Stimulated activated CD8-positive, alpha-beta memory T cell treated with anti-CD3 and anti-CD28 coated beads, Interleukin-15, amount 100 ng/mL, for 24 hours (primary cell): ENCODE results near the gene CALHM1.
"Not testable (repeated sequence)": the region's sequence is repeated elsewhere in the genome, so short reads cannot be mapped to it uniquely, and the experiment has no call there.

Experiments used
- DNase-seq: peaks from one replicate; pipeline ENCODE4 v3.0.0-alpha.2; 2020; ENCODE audit warnings: low read depth

CALHM1 gene, protein sequence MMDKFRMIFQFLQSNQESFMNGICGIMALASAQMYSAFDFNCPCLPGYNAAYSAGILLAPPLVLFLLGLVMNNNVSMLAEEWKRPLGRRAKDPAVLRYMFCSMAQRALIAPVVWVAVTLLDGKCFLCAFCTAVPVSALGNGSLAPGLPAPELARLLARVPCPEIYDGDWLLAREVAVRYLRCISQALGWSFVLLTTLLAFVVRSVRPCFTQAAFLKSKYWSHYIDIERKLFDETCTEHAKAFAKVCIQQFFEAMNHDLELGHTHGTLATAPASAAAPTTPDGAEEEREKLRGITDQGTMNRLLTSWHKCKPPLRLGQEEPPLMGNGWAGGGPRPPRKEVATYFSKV

DNA sequence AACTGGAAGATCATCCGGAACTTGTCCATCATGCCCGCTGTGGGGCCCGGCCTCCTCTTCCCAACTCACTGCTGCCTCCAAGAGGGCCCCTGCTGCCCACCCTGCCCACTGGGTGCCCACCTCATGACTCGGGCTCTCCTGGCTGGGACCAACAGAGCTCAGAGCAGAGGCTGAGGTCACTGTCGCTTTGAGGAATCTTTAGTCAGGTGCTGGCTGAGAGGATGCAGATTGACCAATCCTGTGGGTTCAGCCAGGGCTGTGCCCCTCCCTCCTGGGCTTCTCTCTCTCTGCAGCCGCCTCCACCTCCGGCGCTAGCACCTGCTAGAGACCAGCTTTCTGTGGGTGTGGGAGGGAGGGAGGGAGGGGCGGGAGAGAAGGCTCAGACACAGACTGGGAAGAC is at the start of gene CALHM1:
TSS of gene CALHM1 (minus strand) at position 181 of the 400 bp plus-strand sequence. CDS start at position 32, 149 bp downstream.
- no peak for DNase-seq

DNA sequence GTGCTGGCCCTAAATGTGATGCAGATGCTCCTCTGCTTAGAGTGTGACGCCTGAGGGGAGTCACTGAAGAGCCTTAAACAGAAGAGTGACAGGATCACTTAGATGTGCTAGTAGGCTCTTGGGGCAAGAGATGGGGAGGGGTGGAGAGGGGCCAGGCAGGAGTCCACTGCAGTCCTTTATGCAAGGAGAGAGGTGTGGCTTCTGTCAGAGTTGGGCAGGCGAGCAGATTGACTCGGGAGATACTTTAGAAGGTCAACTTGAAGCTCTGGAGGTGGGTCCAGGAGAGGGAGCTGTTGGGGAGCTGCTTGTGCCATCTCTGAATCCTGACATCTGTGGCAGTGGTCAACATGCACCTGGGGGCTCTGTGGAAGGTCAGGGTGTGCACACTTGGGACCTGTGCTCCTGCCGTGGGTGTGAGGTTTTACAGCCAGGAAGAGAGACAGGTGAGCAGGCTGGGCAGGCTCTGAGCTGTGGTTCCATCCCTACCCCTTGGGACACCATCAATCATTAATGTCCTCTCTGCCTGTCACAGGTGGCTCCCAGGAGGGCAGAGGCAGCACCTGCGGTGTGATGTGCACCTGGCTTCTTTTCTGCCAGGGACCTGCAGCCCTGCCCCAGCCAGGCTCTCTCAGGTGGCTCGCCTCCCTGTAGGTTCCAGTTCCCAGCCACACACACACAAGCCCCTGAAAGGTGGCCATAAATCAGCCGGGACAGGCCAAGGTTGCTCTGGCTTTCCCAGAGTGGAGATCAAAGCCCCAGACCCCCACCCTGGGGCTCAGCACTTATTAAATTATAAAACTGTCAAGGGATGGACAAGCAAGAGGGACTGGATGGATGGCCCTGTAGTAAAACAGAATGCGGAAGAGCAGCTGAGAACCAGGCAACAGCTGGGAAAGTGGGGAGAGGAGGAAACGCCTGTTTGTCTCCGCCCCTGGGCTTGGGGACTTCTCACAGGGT is 48.8 kb upstream of the CALHM1 start:
- no peak for DNase-seq

DNA sequence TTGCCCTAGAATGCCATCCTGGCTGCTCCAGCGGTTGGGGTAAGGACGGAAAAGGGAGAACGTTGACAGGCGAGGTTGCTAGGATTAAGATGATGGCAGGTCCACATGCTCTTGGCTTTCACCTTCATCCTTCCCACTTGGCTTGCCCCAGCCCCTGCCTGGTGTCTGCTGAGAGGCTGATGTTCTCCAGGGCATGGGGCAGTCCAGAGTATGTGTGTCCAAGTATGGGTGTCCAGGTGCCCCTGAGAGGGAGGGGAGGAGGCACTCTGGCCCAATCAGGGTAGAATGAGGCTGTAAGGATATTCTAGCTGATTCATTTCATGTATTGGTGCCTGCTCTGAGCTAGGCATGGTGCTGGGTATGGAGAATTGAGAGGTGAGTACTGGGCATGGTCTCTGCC is 47.4 kb upstream of the CALHM1 start:
- no peak for DNase-seq

DNA sequence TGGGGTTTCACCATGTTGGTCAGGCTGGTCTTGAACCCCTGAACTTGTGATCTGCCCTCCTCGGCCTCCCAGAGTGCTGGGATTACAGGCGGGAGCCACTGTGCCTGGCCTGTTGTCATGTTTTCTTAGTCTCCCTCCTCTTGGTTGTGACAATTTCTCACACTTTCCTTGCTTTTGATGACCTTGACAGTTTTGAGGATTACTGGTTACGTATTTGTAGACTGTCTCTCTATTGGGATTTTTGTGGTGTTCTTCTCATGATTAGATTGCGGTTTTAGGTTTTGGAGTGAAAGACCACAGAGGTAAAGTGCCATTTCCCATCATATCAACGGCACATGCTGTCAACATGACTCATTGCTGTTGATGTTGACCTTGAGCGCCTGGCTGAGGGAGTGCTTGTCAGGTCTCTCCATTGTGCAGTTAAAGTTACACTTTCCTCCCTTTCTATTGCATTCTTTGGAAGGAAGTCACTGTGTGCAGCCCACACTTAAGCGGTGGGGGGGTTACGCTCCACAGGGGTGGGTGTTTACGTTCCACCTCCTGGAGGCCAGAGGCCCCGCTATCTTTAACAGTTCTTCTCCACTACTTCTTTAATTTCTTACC is 45.6 kb upstream of the CALHM1 start:
- no peak for DNase-seq

DNA sequence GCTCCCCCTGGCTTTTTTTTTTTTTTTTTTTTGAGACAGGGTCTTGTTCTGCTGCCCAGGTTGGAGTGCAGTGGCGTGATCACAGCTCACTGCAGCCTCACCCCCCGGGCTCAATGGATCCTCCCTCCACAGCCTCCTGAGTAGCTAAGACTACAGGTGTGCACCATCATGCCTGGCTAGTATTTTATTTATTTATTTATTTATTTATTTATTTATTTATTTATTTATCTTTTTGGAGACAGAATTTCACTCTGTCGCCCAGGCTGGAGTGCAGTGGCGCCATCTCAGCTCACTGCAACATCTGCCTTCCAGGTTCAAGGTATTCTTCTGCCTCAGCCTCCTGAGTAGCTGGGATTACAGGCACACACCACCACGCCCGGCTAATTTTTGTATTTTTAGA is 45.1 kb upstream of the CALHM1 start:
- not testable (repeated sequence) for DNase-seq

DNA sequence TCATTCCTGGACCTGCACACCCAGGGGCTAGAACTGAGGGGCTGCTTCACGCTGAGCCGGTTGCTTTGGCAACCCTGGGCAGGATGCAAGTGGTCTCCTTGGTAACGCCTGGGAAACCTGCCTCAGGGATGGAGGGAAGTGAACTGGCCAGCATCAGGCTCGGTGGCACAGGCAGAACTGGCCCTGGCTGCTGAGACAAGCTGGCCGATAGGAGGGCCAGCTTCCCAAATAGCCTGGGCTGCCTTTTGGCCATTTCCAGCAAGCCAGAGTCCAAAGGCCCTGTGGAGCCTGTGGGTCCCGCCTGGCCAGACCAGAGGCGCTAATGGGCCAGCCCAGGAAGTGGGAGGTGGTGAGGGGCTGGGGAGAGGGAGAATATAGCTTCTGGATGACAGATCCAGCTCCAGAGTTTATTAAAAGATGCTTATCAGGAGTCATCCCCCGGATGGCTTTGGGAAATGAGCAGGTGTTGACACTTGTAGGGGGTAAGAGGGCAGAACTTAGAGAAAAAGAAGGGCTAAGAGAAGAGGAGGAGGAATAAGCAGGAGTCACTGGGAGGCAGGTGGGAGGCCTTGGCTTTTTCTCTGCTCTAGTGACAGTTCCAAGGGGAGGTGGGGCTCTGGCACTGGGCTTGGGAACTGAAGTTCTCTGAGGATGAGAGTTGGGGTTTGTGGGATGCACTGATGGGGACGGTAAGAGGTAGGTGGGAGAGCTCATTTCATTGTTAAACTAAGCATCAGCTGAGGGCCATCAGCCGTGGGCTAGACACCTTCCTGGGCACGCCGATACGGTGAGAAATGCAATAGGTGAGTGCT is 44.4 kb upstream of the CALHM1 start:
- no peak for DNase-seq

DNA sequence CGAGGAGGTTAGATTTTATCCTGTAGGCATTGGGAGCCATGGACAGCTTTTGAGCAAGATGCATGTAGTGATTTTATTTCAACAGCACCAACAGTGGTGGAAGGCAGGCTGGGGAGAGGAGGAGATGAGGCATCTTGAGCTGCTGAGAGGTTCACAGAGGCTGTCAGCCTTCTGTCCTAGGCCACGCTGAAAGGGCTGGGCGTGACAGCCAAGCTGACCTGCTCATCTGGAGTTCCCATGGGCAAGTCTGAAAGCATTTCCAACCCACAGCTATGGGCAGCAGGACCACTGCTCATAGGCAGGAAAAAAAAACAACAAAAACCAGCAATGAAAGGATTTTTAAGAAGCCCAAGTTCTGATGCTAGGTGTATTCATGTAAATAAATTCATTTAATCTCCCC is 42.5 kb upstream of the CALHM1 start:
- no peak for DNase-seq

DNA sequence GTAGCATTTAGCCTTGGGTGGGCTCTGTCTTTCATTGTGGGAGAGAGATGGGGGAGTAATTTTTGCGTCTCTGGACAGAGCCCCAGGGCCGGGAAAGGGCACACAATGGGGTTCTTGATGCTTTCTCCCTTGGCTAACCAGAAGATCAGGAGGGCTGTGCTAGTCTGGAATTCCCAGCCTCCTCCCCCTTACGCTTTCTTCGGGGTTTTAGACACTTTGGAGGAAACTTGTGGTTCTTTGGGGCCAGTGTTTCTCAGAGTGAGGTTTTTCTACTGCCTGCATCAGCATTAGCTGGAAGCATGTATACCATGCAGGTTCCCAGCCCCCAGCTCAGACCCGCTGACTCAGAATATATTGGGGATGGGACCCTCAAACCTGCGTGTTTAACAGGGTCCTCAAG is 41.8 kb upstream of the CALHM1 start:
- no peak for DNase-seq

DNA sequence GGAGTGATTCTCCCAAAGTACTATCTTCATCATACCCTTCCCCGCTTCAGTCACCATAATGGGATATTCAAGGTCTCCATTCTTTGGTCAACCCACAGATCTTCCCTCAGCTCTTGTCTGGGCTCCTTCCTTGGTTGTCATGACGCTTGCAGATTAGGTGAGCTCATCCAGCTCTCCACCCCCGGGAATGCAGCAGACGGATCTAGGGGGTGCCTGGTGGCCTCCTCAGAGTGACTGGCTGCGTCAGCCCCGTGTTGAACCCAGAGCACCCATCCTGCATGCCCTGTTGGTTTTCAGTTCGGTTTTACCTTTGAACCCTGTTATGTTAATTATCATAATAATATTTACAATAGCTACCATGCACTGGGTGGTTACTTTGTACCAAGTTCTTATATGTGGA is 41.2 kb upstream of the CALHM1 start:
- DNase-seq, result no peak

DNA sequence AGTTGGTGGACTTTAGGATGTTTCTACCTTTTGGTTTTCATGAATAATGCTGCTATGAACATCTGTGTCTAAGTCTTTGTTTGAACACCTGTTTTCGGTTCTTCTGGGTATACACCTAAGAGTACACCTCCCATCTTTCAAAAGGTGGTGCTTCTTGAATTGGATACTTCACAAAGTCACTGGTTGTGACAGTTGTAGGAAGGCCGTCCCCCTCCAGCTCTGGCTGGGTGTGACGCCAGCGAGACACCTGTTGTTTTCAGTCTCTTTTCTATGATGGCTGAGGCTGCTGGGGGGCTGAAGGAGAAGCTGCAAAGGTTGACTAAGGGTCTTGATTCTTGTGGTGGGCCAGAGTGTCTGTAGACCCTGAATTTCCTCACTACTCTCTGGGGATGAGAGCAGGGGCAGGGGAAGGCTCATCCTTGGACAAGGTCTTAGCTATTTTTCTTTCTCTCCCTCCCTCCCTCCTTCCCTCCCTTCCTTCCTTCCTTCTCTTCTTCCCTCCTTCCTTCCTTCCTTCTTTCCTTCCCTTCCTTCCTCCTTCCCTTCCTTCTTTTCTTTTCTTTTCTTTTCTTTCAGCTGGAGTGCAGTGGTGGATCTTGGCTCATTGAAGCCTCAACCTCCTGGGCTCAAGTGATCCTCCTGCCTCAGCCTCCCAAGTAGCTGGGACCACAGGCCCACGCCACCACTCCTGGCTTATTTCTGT is 40.4 kb upstream of the CALHM1 start:
- DNase-seq, result no peak

DNA sequence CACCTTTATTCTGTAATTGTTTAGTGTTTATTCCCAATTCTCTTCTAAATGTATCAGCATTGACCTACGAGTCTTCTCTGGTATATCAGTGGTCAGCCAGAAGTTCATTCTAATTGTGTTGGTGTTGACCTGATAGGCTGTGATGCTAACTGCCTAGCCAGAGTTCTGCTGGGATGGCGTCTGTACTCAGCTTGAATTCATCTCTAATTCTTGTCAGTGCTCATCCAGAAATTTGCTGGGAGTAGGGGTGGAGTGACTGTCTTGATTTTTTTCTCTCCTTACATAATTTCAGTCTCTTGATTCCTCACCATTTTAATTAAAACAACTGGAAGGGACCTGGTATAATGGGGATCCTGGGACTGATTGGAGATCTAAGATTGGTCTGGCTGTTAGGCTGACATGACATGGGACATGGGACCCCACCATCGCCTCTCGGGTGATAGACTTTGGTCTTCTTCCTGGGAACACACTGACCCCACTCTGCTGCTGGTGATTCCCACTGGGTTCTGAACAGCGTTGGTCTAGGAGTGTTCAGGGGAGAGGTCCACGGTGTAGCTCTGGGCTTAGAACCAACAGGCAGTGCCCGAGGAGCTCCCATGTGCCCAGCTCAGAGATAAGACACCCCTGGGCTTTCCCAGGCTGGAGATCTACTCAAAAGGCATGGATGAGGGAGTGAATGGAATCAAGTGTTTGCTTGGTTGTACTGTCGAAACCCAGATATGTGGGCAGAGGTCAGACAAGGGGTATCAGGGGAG is 38.6 kb upstream of the CALHM1 start:
- no peak for DNase-seq

DNA sequence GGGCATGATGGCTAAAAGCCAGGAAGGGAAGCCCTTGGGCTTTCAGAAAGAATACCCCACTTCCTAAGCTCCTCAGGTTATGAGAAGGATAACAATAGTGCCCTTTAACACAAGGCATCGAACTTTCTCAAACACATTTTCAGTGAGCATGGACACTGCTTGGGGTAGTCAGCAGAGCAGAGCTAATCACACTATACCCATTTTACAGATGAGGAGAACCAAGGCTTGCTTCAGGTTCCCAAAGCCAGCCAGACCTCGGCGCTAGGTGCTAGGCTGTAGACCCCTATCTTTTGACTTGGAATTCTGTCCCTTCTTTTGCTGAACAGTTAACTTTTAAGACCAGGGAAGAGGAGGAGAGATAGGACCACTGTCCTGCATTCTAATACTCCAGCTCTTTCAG is 36.6 kb upstream of the CALHM1 start:
- no peak for DNase-seq

DNA sequence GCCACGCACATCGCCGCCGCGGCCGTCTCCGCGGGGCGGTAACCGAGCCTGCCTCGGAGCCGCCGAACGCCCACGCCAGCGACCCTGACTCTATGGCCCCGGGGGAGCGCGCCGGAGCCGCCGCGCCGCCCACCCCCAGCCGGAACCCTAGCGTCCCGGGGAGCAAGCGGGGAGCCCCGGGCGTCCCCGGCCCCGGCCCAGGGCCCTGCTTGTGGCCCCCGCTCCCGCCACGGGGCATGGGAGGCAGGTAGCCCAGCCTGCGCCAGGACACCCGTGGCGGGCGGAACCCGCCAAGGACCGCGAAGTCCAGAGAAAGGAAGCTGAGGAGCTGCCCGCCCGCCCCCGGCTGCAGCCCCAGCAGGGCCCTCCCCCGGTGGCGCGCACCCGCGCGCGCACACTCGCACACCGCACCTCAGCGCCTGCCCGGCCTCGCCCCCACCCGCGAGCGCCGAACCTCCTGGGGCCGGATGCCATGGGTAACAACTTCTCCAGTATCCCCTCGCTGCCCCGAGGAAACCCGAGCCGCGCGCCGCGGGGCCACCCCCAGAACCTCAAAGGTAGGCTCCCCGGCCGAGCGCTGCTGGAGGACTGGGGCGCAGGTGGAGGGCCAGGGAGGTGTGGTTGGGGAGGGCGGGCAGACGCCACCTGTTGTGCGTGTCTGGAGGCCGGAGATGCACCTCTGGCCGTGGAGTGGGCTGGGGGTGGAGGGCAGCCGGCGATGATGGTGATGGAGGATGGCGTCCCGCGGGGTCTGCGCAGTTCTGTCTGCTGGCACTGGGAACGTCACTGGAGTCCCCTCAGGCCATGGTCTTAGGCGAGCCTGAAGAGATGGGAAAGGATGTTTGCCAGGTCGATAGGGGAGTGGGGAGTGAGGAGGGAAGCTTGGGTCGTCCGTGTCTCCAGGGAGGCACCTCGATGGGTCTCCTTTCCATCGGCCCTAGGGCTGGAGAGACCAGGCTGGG is 35.5 kb upstream of the CALHM1 start:
- DNase-seq, result no peak

DNA sequence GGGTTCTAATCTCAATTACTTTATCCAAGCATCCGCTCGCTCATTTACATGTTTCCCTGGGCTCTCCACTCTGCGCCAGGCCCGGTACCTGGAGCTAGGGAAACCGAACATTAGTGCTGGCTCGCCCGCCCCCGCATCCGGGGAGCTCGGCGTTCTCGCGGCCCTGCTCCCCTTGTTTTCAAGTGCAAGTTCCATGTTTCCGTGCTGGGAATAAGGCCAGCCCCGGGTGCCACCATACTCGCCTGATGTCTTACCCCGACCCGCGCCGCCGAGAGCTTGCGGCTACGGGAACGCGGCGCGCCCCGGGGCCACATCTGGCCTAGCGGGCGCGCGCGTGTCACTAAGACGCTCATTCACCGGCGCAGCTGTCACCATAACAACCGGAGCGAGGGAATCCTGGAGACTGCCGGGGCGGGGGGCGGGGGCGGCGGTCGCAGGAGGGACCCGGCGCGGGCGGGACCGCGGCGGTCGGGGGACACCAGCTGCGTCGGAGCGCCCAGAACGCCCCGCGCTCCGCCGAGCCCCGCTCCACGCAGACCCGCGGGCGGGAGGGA is 34.7 kb upstream of the CALHM1 start, which contains the start of gene NEURL1:
TSS of gene NEURL1 (plus strand) at position 344 of the 554 bp plus-strand sequence. CDS start 683 bp downstream, outside the sequence.
- DNase-seq, result no peak

DNA sequence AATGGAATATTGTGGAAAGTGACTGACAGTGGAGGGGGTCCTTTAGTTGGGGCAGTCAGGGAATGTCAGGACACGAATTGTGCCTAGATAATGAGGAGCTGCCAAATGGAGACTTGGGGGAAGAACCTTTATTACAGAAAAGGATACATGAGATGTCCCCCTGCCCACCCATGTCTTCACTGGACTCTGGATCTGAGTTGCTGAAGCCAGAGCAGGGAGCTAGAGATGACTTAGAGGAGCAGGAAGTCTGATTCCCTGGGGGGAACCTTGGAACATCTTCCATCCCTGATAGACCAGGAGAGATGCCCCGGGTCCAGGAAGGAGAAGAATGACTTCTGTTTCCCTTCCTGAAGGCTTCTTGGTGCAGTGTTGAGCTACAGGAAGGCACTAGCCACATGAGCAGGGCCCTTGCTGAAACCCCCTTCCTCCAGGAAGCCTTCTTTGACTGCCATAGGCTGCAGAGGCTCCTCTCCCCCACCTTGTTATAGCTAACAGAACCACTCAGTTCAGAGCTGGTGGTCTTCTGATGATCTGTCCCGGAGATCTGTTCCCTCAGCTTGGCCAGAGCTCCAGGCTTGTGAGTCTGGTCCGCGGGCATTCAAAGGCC is 34.1 kb upstream of the CALHM1 start:
- DNase-seq, result no peak

DNA sequence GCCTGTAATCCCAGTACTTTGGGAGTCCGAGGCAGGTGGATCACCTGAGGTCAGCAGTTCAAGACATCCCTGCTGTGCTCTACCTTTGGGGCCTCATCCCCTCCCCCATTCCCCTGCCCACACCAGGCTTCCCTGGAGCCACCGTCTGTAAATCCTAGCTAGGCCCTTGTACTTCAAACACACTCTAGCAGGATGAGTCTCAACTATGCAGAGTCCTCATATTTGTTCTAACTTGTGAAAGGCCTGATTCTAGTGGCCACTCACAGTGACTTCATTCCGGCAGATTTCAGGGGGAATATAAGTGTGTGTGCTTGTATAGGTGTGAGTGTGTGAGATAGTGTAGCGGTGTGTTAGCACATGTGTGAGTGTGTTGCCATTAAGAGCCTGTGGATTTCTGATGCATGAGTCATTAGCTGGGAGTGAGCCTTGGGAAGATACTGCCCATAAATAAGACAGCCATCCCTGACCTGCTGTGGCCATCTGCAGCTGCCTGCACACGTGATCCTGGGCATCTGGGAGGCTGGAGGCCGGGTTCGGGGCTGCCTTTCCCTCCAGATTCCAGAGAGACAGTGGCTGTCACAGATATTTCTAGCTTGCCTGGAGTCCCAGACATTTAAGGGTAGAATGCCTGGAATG is 33.1 kb upstream of the CALHM1 start:
- no peak for DNase-seq

DNA sequence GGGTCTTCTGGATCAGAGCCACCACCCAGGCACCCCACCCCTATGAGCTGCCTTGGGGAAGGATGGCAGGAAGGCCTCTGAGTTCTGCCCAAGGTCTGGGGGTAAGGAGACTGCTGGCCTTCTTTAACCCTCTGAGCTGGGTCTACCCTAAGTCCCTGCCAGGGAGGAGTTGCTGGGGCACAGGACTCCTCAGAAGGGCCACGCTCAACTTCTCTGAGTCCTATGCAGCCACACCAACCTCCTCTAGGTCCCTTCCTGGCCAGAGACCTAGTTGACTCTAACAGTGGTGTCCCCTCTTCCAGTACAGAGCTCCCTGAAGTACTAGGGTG is 32.2 kb upstream of the CALHM1 start:
- DNase-seq, result no peak

DNA sequence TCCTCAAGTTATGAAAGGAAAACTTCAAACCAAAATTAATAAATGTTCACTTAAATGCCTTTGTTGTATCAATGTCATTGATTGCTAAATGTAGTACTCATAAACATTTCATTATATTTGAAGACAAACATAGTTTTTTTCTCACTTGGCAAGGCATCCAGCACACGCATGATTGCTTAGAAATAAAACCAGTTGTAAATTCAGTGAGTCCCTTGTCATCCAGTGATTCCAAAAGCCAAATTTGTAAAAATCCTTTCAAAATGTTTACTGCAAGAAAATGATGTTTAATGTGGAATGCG is 28.7 kb upstream of the CALHM1 start:
- no peak for DNase-seq
